CD4-positive, alpha-beta T cell treated with Interleukin-12 subunit alpha and Interleukin-12 subunit beta, for 1 hour (primary cell): Measurements from ENCODE around the gene EEF2KMT.
A peak's percentile ranks its signal among the peaks of the same experiment; 100 is the strongest.
"Not testable (repeated sequence)": the region's sequence is repeated elsewhere in the genome, so short reads cannot be mapped to it uniquely, and the experiment has no call there.

ENCODE experiments used
- DNase-seq: peaks from one replicate; pipeline ENCODE4 v3.0.0-alpha.2; 2020

The EEF2KMT gene

DNA sequence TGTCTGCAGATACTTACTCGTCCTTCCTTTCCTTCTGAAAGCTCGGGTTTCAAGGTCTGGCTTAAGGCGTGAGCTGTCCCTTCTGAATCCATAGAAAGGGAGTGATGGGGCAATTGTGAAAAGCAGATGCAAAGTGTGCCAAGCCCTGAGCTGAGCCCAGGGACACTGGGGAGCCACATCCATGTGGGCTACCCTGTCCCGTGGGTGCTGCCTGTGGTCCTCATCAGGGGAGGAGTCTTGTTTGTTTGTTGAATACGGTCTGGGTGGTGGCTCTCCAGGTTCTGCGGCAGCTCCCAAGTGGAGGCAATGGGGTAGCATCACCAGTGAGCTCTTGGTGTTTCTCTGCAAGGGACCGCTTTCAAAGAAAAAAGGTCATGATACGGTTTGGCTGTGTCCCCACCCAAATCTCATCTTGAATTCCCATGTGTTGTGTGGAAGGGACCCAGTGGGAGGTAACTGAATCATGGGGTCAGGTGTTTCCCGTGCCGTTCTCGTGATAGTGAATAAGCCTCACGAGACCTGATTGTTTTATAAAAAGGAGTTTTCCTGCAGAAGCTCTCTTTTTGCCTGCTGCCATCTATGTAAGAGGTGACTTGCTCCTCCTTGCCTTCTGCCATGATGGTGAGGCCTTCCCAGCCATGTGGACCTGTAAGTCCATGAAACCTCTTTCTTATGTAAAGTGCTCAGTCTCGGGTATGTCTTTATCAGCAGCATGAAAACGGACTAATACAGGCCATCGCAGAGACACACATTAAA is 27.0 kb downstream of the EEF2KMT start:
- DNase-seq, result no peak

- DNase-seq, result no peak
Measured at GRCh38 chr16:5069854-5070253, 27.7 kb downstream of the EEF2KMT start.

- no peak for DNase-seq
Measured at GRCh38 chr16:5069048-5069447, 28.5 kb downstream of the EEF2KMT start.

DNA sequence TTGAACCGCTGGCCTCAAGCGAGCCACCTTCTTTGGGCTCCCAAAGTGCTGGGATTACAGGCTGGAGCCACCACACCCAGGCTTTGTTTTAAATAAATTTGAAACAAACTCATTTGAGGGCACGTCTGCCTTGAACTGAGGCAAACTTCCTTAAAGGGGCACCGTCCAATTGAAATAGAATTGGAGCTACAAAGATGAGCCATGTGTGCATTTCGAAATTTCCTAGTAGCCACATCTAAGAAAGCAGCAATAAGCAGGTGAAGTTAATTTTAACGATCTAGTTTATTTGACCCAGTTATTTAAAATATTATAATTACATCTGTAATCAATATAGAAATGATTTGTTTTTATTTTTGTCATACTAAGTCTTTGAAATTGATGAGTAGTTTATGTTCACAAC is 31.1 kb downstream of the EEF2KMT start:
- no peak for DNase-seq

GRCh38 chr16:5065813-5066212 is 31.8 kb downstream of the EEF2KMT start, which contains the start of gene C16orf89:
Gene C16orf89 (minus strand): TSS chr16:5065956. CDS start chr16:5065908, 48 bp downstream.
- no peak for DNase-seq

DNA sequence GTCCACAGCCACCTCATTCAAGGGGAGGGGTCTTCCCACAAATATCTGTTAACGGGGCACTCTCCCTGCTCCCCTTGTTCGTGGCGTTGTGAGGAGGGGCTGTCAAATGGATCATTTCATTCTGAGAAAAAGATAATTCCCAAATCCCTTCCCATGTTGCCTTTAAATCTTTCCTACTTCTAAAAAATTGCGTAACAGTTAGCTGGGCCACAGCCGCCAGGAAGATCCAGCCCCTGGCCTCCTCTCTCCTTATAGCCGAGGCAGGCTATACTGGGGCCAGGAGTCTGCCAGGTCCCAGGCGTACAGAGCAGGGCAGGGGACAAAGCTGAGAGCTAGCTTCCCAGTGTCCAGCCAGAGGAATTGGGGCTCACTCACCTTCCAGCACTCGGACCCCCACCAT is 32.3 kb downstream of the EEF2KMT start:
- DNase-seq, result no peak

DNA sequence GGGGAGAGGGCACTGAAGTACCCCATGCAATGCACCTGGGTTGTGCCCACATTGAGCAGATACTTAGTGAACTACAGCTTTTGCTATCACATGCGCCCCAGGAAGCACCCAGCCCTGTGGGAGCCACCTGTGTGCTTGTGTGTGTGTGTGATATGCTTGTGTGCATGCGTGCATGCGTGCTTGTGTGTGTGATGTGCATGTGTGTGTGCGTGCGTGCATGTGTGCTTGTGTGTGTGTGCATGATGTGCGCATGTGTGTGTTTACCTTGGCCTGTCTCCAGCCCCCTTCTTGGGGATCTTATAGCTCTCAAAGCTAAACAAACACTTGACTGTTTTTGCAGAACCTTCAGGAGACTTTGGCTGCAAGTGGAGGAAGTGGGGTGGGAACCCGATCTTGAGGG is 32.7 kb downstream of the EEF2KMT start:
- no peak for DNase-seq

- DNase-seq, result no peak
Measured at GRCh38 chr16:5062790-5063765, 34.5 kb downstream of the EEF2KMT start.

DNA sequence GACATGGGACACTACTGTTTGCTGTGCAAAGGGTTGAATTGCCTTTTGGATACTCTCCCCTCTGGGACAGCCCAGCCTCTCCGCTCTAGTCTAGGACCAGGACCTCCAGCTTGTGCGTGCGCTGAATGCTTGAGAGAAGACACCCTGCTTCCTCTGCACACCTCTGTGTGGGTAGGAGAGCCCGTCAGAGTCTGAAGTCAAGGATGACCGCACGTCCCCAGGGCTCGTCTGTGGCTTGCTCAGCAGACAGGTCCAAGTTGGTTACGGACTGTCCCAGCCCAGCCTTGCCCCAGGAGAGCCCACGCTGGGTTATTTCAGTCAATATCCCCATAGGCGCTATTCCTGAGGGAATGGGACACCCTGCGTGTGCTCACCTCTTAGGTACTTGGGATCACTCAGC is 35.5 kb downstream of the EEF2KMT start:
- no peak for DNase-seq

DNA sequence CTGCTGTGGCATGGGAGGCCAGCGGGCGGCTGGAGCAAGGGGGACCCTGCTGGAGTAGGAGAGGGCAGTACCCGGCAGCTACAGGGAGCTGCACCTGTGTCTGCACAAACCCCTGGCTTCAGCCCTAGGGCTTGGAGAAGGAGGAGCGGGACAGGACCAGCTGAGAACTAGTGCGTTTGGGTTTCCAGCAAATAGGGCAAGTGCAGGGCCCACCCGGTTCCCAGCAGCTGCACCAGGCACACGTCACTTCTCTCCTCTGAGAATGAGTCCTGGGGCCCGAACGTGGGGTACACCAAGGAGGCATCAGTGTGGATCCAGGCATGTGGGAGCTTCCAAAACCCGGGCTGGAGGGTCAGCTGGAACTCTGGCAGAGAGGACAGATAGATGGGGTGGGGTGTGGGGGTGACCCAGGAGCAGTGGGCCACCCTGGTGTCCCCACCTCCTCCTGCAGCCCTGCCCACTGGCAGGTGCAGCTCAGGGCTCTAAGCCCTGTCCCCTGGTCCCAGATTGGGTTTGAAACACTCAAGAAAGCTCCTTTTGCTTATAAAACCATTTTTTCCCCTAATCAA is 37.4 kb downstream of the EEF2KMT start:
- no peak for DNase-seq

DNA sequence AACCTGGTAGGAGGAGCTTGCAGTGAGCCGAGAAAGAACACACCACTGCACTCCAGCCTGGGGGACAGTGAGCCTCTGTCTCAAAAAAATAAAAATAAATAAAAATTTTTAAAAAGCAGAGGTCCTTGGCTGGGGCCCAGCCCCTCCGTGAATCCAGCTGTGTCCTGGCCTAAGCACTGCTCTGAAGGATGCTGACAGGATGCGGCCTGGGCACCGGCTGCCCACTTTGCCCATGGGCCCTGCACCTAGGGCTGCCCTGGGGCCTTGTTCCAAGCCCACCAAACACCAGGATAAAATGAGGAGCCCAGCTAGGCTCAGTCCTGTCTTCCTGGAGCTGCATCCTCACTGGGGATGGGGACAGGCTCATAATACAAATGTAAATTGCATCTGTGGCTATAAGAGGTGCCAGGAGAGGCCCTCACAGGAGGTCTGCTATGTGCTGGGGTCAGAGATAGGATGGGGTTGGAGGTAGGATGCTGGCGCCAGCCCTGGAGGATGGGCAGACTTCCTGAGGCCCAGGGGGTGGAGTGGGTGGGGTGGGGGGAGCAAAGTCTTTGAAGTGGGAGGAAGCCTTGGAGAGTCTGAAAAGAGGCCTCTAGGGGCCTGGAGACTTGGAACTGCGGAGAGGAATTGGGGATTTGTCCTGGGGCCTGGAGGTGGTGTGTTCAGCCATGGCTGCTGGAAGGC is 38.1 kb downstream of the EEF2KMT start:
- DNase-seq, result no peak

DNA sequence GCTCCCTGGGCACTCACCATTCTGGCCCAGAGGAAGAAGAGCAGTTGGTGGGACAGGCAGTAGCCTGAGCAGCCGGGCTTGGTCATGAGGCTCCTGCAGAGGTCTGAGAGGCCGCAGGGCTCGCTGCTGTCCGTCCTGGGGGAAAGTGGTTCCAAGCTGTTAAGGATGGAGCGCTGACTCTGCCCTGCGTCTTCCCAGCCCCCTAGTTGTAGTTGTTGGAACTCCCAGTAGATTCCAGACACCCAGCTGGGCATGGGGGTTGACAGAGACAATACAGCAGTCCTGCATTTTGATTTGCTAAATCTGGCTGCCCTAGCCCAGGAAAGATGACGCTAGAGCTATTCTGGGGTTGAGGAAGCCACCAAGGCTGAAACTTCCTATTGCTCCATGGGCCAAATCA is 39.1 kb downstream of the EEF2KMT start:
- no peak for DNase-seq

DNA sequence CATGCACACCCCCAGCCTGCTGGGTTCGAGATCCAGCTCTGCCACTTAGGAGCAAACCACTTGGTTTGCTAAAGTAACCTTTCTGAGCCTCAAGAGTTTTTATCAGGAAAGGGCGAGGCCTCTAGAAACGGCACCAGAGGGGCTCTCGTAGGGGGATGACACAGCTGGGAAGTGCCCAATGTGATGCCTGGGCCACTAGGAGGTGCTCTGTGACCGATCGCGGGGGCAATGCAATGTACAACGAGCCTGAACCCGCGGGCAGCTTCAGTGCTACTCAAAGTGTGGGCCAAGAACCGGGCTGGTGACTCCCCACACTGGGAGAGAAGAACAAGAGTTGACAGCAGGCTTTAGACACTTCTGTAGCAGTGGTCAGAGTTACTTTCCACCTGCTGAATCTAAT is 41.2 kb downstream of the EEF2KMT start:
- peak; percentile 37 for DNase-seq

GRCh38 chr16:5054876-5055865 is 42.4 kb downstream of the EEF2KMT start:
- no peak for DNase-seq

- DNase-seq, result no peak
Measured at GRCh38 chr16:5046914-5047313, 50.7 kb downstream of the EEF2KMT start.

GRCh38 chr16:5045499-5046115 is 52.0 kb downstream of the EEF2KMT start:
- DNase-seq, result no peak

DNA sequence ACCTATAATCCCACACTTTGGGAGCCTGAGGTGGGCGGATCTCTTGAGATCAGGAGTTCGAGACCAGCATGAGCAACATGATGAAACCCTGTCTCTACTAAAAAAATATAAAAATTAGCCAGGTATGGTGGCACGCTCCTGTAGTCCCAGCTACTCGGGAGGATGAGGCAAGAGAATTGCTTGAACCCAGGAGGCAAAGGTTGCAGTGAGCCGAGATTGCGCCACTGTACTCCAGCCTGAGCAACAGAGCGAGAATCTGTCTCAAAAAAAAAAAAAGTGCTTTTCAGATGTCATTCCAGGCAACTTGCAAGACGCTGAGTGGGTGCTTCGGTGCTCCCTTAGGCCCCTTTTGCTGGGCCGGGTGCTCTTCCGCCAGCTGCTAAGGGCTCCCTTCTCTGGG is 53.0 kb downstream of the EEF2KMT start:
- DNase-seq, result not testable (repeated sequence)

DNA sequence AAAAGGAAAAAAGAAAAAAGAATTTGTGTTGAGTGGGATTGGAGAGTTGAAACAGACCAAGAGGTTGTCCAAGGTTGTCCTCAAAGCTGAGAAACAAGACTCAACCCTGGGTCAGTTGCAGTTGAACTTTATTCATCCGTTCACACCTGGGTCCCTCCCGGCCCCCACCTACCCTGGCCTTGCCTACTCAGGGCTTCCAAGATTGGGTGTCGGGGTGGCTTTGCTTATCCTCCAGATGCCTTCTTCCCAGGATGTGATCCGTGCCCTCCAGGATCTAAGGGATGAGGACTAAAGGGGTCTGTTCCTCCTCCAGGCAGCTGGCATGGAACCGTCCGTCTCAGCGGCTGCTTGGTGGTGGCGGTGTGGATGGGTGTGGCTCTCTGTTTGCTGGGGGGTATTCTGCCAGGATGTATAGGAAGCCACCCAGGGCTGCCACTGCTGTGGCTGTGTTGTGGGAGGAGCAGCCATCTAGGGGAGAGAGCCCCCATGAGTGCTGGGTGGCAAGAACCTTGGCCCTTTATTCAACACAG is 53.5 kb downstream of the EEF2KMT start:
- DNase-seq, result no peak

- DNase-seq, result no peak
Measured at GRCh38 chr16:5042574-5043171, 54.9 kb downstream of the EEF2KMT start.

GRCh38 chr16:5041600-5042133 is 55.9 kb downstream of the EEF2KMT start:
- DNase-seq, result no peak
